ENCODE measurements around the gene TFAP2D.

TFAP2D gene

GRCh38 chr6:50713226-50713625 lies at the start of gene TFAP2D:
TSS of gene TFAP2D (plus strand) at chr6:50713526. CDS start at chr6:50714056, 530 bp downstream.
- no peak for DNase-seq (ENCODE audit: low read depth in 2 of 2)

- no peak for DNase-seq (ENCODE audit: low read depth in 2 of 2)
Measured at GRCh38 chr6:50663806-50664205, 49.5 kb upstream of the TFAP2D start.

- no peak for DNase-seq (ENCODE audit: low read depth in 2 of 2)
Measured at GRCh38 chr6:50666089-50666488, 47.2 kb upstream of the TFAP2D start.

GRCh38 chr6:50681213-50681824 lies 32.0 kb upstream of the TFAP2D start:
- DNase-seq (ENCODE audit: low read depth in 2 of 2) = no peak

- no peak for DNase-seq (ENCODE audit: low read depth in 2 of 2)
Measured at GRCh38 chr6:50689210-50689609, 24.1 kb upstream of the TFAP2D start.

GRCh38 chr6:50691814-50692495 lies 21.4 kb upstream of the TFAP2D start:
- DNase-seq (ENCODE audit: low read depth in 2 of 2) = no peak

- no peak for DNase-seq (ENCODE audit: low read depth in 2 of 2)
Measured at GRCh38 chr6:50698546-50698945, 14.8 kb upstream of the TFAP2D start.

GRCh38 chr6:50699051-50699775 lies 14.1 kb upstream of the TFAP2D start:
- no peak for DNase-seq (ENCODE audit: low read depth in 2 of 2)

GRCh38 chr6:50706575-50706974 lies 6.8 kb upstream of the TFAP2D start:
- no peak for DNase-seq (ENCODE audit: low read depth in 2 of 2)

GRCh38 chr6:50707191-50707590 lies 6.1 kb upstream of the TFAP2D start:
- no peak for DNase-seq (ENCODE audit: low read depth in 2 of 2)

- no peak for DNase-seq (ENCODE audit: low read depth in 2 of 2)
Measured at GRCh38 chr6:50707652-50708300, 5.5 kb upstream of the TFAP2D start.

- DNase-seq (ENCODE audit: low read depth in 2 of 2) = no peak
Measured at GRCh38 chr6:50708664-50709365, 4.5 kb upstream of the TFAP2D start.

- no peak for DNase-seq (ENCODE audit: low read depth in 2 of 2)
Measured at GRCh38 chr6:50709366-50709734, 4.0 kb upstream of the TFAP2D start.

GRCh38 chr6:50711686-50712085 lies 1.6 kb upstream of the TFAP2D start:
- DNase-seq (ENCODE audit: low read depth in 2 of 2) = no peak

GRCh38 chr6:50712291-50712690 lies 1.0 kb upstream of the TFAP2D start:
- DNase-seq (ENCODE audit: low read depth in 2 of 2) = no peak

GRCh38 chr6:50713977-50714486 lies 706 bp downstream of the TFAP2D start:
- no peak for DNase-seq (ENCODE audit: low read depth in 2 of 2)

GRCh38 chr6:50714487-50715379 lies 1.4 kb downstream of the TFAP2D start:
- DNase-seq (ENCODE audit: low read depth in 2 of 2) = no peak

GRCh38 chr6:50716899-50717509 lies 3.7 kb downstream of the TFAP2D start:
- no peak for DNase-seq (ENCODE audit: low read depth in 2 of 2)

- no peak for DNase-seq (ENCODE audit: low read depth in 2 of 2)
Measured at GRCh38 chr6:50717734-50718457, 4.6 kb downstream of the TFAP2D start.

- DNase-seq (ENCODE audit: low read depth in 2 of 2) = no peak
Measured at GRCh38 chr6:50718566-50718965, 5.2 kb downstream of the TFAP2D start.
